ENCODE data around the gene ATF5. TPM values are rescaled to one million over a fixed set of nuclear protein-coding genes. Genes with fewer than 3 reads are reported as not detected.

ATF5 gene
- total RNA-seq, 1 experiment from 2014 or later: 30.7 TPM

- DNase-seq: no peak
- TF ChIP-seq CTCF (IDR thresholded peaks at IDR 0.05; ENCODE audit: unreplicated experiment): no peak
- CTCF ChIA-PET: no interaction called here
- Mint-ChIP-seq H3K27ac (ENCODE audit: unreplicated experiment) (no peak overlapping the region), H3K4me3 (ENCODE audit: low read depth, unreplicated experiment) (no peak overlapping the region), H3K27me3 (ENCODE audit: unreplicated experiment) (no peaks in the 10 kb centered on the region), H3K9me3 (ENCODE audit: low read depth, unreplicated experiment) (no peaks in the 10 kb centered on the region), H3K36me3 (ENCODE audit: insufficient read depth, unreplicated experiment) (no peaks in the 10 kb centered on the region), H3K4me1 (ENCODE audit: low read depth, unreplicated experiment) (peaks cover 17% of the 10 kb centered on the region)
- no TSS peak for BruUV-seq (replicated peaks)
- intact Hi-C loops (cut with micrococcal nuclease; ENCODE audit: unreplicated experiment): no loop called here
Measured at GRCh38 chr19:49881672-49882394, 47.2 kb upstream of the ATF5 start.

- intact Hi-C loops (cut with micrococcal nuclease; ENCODE audit: unreplicated experiment): no loop called here
- no TSS peak for BruUV-seq (replicated peaks)
- no peak overlapping the region for H3K27ac Mint-ChIP-seq (ENCODE audit: unreplicated experiment)
- no peak for DNase-seq
- H3K9me3 Mint-ChIP-seq (ENCODE audit: low read depth, unreplicated experiment): no peaks in the 10 kb centered on the region
- peaks cover 17% of the 10 kb centered on the region for H3K4me1 Mint-ChIP-seq (ENCODE audit: low read depth, unreplicated experiment)
- CTCF ChIA-PET: no interaction called here
- TF ChIP-seq CTCF (IDR thresholded peaks at IDR 0.05; ENCODE audit: unreplicated experiment): no peak
- H3K36me3 Mint-ChIP-seq (ENCODE audit: insufficient read depth, unreplicated experiment): peaks cover 2% of the 10 kb centered on the region
- H3K4me3 Mint-ChIP-seq (ENCODE audit: low read depth, unreplicated experiment): no peak overlapping the region
- H3K27me3 Mint-ChIP-seq (ENCODE audit: unreplicated experiment): no peaks in the 10 kb centered on the region
Measured at GRCh38 chr19:49882643-49883042, 46.4 kb upstream of the ATF5 start.

GRCh38 chr19:49883094-49883493 is 45.9 kb upstream of the ATF5 start:
- no TSS peak for BruUV-seq (replicated peaks)
- Mint-ChIP-seq H3K27me3 (ENCODE audit: unreplicated experiment) (no peaks in the 10 kb centered on the region), H3K4me3 (ENCODE audit: low read depth, unreplicated experiment) (no peak overlapping the region), H3K36me3 (ENCODE audit: insufficient read depth, unreplicated experiment) (peaks cover 7% of the 10 kb centered on the region), H3K4me1 (ENCODE audit: low read depth, unreplicated experiment) (peaks cover 13% of the 10 kb centered on the region), H3K27ac (ENCODE audit: unreplicated experiment) (no peak overlapping the region), H3K9me3 (ENCODE audit: low read depth, unreplicated experiment) (no peaks in the 10 kb centered on the region)
- no peak for DNase-seq
- no peak for TF ChIP-seq CTCF (IDR thresholded peaks at IDR 0.05; ENCODE audit: unreplicated experiment)
- intact Hi-C loops (cut with micrococcal nuclease; ENCODE audit: unreplicated experiment): no loop called here
- CTCF ChIA-PET: no interaction called here

- Mint-ChIP-seq H3K27me3 (ENCODE audit: unreplicated experiment) (no peaks in the 10 kb centered on the region), H3K27ac (ENCODE audit: unreplicated experiment) (no peak overlapping the region), H3K36me3 (ENCODE audit: insufficient read depth, unreplicated experiment) (peaks cover 17% of the 10 kb centered on the region), H3K9me3 (ENCODE audit: low read depth, unreplicated experiment) (no peaks in the 10 kb centered on the region), H3K4me3 (ENCODE audit: low read depth, unreplicated experiment) (no peak overlapping the region), H3K4me1 (ENCODE audit: low read depth, unreplicated experiment) (peaks cover 3% of the 10 kb centered on the region)
- no peak for DNase-seq
- intact Hi-C loops (cut with micrococcal nuclease; ENCODE audit: unreplicated experiment): no loop called here
- BruUV-seq (replicated peaks): no TSS peak
- TF ChIP-seq CTCF (IDR thresholded peaks at IDR 0.05; ENCODE audit: unreplicated experiment): no peak
- CTCF ChIA-PET: no interaction called here
Measured at GRCh38 chr19:49884109-49884508, 44.9 kb upstream of the ATF5 start.
